Activated CD4-positive, CD25-positive, alpha-beta regulatory T cell treated with anti-CD3 and anti-CD28 coated beads, Interleukin-2, amount 50 U/mL, for 16 hours (primary cell): ENCODE results near the gene LIM2.
A peak's percentile ranks its signal among the peaks of the same experiment; 100 is the strongest.
"Not testable (repeated sequence)": the region's sequence is repeated elsewhere in the genome, so short reads cannot be mapped to it uniquely, and the experiment has no call there.

Experiments
- DNase-seq: peaks from one replicate; pipeline ENCODE4 v3.0.0-alpha.2; 2020; ENCODE audit warnings: low read depth, low spot score

Gene LIM2

GRCh38 chr19:51387924-51388389, at the start of gene LIM2:
Gene LIM2 (minus strand): TSS chr19:51387974. CDS start chr19:51387443, 531 bp downstream.
- DNase-seq, result no peak

- DNase-seq, result no peak
Measured at GRCh38 chr19:51434456-51434855, 46.7 kb upstream of the LIM2 start.

GRCh38 chr19:51433043-51433442, 45.3 kb upstream of the LIM2 start:
- no peak for DNase-seq

- DNase-seq, result no peak
Measured at GRCh38 chr19:51431124-51431523, 43.4 kb upstream of the LIM2 start.

- no peak for DNase-seq
Measured at GRCh38 chr19:51430221-51430620, 42.4 kb upstream of the LIM2 start.

GRCh38 chr19:51427201-51427600, 39.4 kb upstream of the LIM2 start:
- no peak for DNase-seq

- peak; percentile 71 for DNase-seq
Measured at GRCh38 chr19:51422053-51422448, 34.3 kb upstream of the LIM2 start.

GRCh38 chr19:51421229-51422052, 33.7 kb upstream of the LIM2 start:
- no peak for DNase-seq

GRCh38 chr19:51420511-51420910, 32.7 kb upstream of the LIM2 start:
- not testable (repeated sequence) for DNase-seq

- no peak for DNase-seq
Measured at GRCh38 chr19:51418707-51419106, 30.9 kb upstream of the LIM2 start.

- DNase-seq, result no peak
Measured at GRCh38 chr19:51417810-51418157, 30.0 kb upstream of the LIM2 start.

GRCh38 chr19:51417107-51417809, 29.5 kb upstream of the LIM2 start, which contains the start of gene SIGLEC10:
Gene SIGLEC10 (minus strand): TSS chr19:51417642. CDS start chr19:51417581, 61 bp downstream.
- no peak for DNase-seq

- DNase-seq, result not testable (repeated sequence)
Measured at GRCh38 chr19:51416422-51416821, 28.6 kb upstream of the LIM2 start.

GRCh38 chr19:51415187-51415586, 27.4 kb upstream of the LIM2 start:
- DNase-seq, result no peak

- no peak for DNase-seq
Measured at GRCh38 chr19:51410950-51411748, 23.4 kb upstream of the LIM2 start.

- no peak for DNase-seq
Measured at GRCh38 chr19:51407511-51408131, 19.8 kb upstream of the LIM2 start.

- DNase-seq, result no peak
Measured at GRCh38 chr19:51402117-51402516, 14.3 kb upstream of the LIM2 start.

- not testable (repeated sequence) for DNase-seq
Measured at GRCh38 chr19:51399936-51400335, 12.2 kb upstream of the LIM2 start.

- no peak for DNase-seq
Measured at GRCh38 chr19:51399231-51399630, 11.5 kb upstream of the LIM2 start.

- DNase-seq, result no peak
Measured at GRCh38 chr19:51398096-51398704, 10.4 kb upstream of the LIM2 start.

GRCh38 chr19:51397453-51397852, 9.7 kb upstream of the LIM2 start:
- DNase-seq, result not testable (repeated sequence)
